ENCODE results near the gene TOR1B.

DNA sequence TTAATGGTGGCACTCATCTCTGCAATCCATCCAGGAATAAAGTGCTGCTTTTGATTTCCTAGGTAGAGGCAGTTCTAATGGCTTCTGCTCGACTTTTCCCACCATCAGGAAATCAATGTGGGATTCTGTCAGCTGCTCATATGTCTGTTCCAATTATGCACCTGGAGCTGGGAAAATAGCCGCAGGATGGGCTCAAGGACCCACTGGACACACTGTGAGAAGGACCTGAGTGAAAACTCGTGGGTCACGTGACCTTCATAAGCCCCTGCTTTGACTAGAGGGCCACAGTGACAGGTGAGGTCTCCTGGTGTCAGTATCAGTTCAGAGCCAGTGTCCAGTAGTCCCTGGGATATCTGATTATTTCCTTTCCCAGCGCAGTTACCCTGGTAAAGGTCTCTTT, 32.2 kb upstream of the TOR1B start:
- TF ChIP-seq, protein P1, sequence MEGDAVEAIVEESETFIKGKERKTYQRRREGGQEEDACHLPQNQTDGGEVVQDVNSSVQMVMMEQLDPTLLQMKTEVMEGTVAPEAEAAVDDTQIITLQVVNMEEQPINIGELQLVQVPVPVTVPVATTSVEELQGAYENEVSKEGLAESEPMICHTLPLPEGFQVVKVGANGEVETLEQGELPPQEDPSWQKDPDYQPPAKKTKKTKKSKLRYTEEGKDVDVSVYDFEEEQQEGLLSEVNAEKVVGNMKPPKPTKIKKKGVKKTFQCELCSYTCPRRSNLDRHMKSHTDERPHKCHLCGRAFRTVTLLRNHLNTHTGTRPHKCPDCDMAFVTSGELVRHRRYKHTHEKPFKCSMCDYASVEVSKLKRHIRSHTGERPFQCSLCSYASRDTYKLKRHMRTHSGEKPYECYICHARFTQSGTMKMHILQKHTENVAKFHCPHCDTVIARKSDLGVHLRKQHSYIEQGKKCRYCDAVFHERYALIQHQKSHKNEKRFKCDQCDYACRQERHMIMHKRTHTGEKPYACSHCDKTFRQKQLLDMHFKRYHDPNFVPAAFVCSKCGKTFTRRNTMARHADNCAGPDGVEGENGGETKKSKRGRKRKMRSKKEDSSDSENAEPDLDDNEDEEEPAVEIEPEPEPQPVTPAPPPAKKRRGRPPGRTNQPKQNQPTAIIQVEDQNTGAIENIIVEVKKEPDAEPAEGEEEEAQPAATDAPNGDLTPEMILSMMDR (IDR thresholded peaks at IDR 0.05; ENCODE audit: poor library complexity, severe bottlenecking): no peak
- TF ChIP-seq EZH2 (IDR thresholded peaks at IDR 0.05; ENCODE audit: borderline replicate concordance, insufficient read depth, low read length, poor library complexity, severe bottlenecking): no peak
- no peak for TF ChIP-seq TAF1 (IDR thresholded peaks at IDR 0.05; ENCODE audit: low read depth)
- TF ChIP-seq POLR2AphosphoS5 (IDR thresholded peaks at IDR 0.05): no peak
- no peak for TF ChIP-seq RAD21 (conservative IDR thresholded peaks at IDR 0.05)
- no peak for TF ChIP-seq EP300 (conservative IDR thresholded peaks at IDR 0.05; ENCODE audit: poor library complexity, severe bottlenecking)
- TF ChIP-seq, protein P2, sequence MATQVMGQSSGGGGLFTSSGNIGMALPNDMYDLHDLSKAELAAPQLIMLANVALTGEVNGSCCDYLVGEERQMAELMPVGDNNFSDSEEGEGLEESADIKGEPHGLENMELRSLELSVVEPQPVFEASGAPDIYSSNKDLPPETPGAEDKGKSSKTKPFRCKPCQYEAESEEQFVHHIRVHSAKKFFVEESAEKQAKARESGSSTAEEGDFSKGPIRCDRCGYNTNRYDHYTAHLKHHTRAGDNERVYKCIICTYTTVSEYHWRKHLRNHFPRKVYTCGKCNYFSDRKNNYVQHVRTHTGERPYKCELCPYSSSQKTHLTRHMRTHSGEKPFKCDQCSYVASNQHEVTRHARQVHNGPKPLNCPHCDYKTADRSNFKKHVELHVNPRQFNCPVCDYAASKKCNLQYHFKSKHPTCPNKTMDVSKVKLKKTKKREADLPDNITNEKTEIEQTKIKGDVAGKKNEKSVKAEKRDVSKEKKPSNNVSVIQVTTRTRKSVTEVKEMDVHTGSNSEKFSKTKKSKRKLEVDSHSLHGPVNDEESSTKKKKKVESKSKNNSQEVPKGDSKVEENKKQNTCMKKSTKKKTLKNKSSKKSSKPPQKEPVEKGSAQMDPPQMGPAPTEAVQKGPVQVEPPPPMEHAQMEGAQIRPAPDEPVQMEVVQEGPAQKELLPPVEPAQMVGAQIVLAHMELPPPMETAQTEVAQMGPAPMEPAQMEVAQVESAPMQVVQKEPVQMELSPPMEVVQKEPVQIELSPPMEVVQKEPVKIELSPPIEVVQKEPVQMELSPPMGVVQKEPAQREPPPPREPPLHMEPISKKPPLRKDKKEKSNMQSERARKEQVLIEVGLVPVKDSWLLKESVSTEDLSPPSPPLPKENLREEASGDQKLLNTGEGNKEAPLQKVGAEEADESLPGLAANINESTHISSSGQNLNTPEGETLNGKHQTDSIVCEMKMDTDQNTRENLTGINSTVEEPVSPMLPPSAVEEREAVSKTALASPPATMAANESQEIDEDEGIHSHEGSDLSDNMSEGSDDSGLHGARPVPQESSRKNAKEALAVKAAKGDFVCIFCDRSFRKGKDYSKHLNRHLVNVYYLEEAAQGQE (IDR thresholded peaks at IDR 0.05; ENCODE audit: borderline replicate concordance): no peak
- no peak for TF ChIP-seq SMC3 (conservative IDR thresholded peaks at IDR 0.05; ENCODE audit: poor library complexity)
